Activated CD4-positive, CD25-positive, alpha-beta regulatory T cell treated with anti-CD3 and anti-CD28 coated beads, Interleukin-2, amount 50 U/mL, for 72 hours (primary cell): ENCODE data around the gene UQCC2.

ENCODE experiments used
- DNase-seq: peaks from one replicate; pipeline ENCODE4 v3.0.0; 2021

The UQCC2 gene

DNA sequence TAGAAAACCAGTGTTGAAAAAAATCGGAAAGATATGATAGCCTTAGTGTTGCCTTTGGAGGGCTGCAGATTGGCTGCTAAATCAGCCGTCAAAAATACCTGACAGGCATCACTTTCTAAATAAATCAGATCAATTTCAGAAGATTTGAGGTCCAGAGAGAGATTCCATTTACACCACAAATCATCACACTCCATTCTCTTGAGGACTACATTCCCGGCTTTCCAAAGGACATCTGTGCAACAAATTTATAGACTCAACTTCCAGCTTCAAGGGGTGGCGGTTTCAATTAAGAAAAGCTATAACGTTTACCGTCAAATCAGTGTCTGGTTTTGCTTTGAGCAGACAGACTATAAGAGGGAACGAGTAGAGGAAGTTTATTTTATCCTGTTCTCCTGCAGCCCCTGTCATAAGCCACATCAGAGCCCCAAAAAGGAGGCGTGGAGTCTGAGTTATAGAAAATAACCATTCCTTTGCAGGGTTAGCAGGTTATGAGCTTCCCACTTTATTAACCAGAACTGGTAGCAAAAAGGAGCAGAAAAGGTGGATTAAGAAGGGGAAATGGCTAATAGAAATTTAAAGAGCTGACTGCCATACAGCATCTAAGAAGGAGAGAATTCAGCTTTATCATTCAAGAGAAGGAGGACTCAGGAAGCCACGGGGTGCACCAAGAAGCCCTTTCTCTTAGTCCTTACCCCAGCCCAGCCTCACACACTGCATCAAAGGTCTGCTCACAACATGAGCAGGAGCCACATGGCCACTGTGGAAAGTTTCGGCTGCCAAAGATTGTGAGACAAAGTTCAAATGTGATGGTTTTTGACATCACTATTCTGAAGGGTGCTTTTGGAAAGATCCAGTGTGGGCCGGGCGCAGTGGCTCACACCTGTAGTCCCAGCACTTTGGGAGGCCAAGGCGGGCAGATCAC is 12.9 kb upstream of the UQCC2 start:
- DNase-seq: no peak

DNA sequence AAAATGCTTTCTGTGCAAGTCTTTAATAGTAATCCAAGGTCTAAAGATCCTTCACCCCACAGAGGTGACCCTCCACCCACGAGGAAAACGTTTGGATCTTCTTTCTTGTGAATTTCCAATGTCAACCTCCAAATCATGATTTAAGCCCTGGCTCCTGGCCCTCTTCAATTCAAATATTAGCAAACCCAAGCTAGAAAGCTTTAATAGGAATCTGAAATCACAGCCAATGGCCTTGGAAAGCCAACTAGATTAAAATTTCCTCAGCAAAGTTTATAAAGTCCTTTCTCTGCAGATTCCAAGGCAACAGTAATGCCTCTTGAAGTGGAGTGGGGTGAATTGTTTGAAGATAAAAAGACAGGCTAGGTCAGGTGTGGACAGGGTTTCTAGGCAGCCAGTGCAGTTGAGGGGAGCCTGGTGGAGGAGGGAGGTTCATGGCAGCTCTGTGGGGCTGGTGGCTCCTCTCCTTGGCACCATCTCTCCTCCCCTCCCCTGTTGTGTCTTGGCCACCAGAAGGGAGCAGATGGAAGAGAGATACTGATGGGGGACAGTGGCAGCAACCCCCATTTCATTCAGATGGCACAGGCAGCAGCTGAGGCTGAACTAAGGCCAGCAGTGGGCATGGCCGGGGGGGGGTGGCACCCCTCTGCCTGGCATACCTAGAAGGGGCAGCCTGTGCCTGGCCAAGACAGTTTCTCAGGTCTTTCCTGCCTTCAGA is 12.0 kb upstream of the UQCC2 start:
- DNase-seq: no peak

DNA sequence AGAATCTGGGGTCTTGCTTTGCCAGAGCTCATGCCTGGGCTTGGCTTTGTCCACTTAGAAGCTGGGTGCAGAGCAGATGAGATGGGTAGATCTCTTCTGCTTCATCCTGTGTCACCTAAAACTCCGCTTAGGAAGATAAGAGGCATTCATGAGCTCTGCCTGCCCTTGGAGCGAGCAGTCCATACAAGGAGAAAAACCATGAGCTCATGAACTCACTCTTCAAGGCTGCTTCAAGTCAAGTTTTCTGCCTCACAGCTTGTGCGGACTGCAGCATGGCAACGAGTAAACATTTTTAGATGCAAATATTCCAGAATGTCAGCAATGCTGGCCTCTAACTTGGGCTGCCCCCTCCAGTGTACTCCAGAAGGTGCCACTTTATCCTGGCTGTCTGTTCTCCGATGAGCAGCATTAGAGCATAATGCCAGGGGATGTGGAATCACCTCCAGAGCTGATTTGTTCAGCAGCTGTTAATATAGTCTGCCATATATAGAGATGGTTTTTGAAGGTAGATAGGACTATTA is 10.7 kb upstream of the UQCC2 start:
- no peak for DNase-seq

DNA sequence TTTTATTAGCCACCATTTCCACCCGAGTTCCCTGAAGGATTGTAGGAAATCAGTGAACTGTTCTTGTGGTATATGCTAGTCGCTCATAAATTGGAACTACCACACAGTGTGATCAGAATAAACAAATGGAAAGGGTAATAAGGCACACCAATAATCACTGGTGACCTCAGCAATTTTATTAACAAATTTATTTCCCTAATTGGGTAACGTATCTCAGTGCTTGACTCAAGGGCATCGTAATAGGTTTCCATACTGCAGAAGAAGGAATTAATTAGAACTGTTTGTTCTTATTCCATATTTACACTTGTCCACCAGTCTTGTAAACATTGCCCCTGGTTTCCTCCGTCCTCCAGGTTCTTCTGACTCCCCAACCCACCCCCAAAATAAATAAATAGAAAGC is 10.0 kb upstream of the UQCC2 start:
- no peak for DNase-seq

DNA sequence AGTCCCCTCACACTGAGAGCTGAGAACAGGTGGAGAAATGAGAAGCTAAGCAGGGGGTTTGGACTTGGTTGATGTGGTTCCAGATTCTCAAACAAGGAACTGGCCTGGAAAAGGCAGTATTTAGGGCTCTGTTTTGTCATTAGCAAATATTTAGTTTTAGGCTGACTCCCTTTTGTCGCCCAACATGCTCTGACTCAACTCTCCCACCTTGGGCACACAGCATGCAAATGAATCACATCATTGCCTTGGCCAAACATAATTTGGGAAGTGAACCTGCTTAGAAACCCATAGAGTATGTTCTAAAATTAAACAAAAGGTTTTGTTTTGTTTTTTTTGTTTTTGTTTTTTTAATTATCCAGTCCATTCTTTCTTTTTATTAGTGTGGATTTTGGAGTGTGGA is 9.5 kb upstream of the UQCC2 start:
- no peak for DNase-seq

DNA sequence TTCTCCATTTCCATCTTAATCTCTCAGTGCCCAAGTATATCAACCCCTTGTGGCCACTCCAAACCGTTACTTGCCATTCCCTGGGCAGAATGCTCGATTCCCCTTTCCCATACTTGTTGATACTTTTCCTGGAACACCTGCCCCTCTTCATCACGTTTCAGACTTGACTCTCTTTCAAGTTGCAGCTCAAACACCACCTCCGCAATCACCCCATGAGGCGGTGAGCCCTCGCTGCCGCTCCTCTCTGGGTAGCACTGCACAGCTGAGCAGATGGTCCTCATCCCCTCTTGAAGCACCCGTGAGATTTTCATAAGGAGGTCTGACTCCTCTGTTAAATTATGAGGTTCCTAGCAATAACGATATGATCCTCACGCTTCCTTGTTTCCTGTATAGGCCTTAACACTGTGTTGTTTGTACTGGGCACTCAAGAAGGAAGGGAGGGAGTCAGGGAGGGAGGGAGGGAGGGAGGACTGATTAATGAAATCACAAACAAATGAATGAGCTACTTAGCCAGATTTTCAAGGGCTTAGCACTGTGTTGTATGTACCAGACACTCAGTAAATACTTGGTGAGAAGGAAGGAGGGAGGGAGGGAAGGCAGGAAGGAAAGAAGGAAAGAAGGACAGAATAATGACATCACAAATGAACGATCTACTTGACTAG is 8.0 kb upstream of the UQCC2 start:
- no peak for DNase-seq

DNA sequence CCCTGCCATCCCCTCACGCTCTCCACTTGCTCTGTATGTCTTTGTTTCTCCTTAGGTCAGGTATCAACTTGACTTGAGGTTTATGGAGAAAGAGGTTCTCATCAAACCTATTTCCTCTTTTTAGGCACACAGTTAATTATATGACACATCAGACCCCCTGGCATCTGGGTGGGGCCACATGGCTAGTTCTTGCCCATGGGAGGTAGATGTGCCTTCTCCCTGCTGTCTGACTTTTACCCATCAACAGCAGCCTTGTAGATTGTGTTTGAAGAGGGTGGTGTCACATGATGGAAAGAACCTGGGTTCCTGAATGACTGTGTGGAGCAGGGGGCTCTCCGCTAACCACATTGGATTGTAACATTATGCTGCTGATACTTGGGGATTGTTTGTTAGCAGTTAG is 7.2 kb upstream of the UQCC2 start:
- DNase-seq: no peak

DNA sequence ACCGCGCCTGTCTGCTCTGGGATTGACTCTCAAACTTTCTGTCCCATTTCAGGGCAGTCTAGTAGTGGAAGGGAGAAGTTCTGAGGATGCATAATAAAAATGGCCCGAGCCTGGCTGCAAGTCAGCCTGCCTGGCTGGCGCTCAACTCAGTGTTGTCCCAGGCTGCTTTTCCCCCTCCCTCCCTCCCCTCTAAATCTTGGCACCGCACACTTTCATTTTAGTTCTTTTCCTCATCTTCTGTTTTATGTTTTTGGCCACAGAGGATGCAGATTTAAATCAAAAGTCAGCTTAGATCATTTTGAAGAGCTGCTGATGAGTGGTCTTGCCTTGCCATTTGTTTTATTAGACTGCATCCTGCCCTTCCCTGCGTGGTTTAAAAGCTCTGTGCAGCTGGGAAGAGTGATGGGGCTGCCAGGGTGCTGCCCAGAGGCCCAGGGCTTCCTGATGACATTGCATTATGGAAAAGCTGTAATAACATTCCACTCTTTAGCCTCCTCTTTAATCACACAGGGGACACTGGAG is 6.5 kb upstream of the UQCC2 start:
- DNase-seq: no peak

DNA sequence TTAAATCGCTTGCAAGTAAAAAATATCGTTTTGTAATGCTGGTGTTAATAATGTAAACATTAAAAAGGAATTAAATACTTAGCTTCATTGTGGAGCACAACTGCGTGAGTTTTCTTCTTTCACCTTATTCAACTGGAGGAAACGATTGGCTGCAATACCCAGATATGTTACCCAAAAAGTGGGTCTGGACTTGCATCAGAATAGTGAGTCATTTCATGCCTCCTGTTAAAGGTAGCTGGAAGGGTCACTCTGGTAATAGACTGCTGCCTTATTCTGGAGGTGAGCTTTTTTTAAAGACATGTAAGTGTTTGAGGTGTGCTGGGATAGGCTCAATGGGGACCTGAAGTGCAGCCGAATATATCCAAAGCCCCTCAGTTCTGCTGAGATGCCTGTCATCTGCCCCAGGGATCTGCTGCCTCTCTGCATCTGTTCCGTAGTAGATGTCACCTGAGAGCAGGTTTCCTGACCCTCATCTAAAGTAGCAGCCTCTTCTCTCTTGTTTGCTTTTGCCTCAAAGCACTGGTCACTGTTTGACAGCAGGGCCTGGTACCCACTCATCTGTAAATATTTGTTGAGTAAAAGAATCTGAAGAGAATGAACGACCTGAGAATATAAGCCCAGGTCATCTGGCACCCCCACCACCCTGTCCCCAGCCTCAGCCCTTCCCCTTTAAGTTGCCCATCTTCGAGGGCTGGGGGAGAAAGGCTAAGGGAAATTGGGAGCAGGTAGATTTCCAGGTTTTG is 5.6 kb upstream of the UQCC2 start:
- no peak for DNase-seq

DNA sequence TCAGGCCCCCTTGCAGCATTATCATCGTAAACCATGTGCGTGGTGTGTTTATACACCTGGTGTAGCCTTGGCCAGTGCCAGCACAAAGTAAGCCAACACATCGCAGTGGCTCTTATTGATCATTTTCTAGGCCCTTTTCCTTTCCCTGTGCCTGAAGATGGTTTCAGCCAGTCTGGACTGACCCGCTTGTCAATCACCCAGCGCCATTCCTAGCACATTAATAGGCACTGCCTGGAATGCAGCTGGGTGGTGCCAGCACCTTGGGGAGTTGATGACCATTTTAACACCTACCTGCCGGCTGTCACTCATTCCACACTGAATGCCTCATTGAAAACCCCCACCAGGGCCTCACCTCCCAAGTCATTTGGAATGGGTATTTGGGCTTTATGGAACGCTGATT is 4.9 kb upstream of the UQCC2 start:
- no peak for DNase-seq

DNA sequence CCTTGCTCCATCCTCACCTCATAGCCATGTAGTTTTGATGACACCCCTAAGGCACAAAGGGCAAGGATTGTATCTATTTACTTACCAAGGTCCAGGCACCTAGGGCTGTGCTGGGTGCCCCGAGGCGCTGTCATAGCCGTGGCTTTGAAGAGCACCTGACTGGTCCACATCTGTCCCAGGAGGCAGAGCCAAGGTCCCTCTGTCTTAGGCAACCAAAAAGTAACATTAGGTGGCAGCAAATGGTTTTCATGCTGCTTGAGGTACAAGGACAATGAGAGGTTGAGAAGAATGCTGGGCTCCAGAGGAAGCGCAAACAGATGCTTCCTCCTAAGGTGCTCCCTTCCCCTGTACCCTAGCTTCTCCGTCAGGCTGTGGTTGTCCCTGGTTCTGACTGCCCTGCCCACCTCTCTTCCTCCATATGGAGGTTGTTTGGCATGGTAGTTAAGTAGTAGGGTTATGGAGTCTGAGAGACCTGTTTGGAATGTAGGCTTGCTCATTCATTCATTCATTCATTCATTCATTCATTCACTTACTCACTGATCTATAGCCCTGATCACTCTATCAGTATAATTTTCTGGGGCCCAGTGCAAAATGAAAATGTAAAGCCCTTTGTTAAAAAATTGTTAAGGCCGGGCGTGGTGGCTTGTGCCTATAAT is 3.0 kb upstream of the UQCC2 start:
- DNase-seq: no peak

DNA sequence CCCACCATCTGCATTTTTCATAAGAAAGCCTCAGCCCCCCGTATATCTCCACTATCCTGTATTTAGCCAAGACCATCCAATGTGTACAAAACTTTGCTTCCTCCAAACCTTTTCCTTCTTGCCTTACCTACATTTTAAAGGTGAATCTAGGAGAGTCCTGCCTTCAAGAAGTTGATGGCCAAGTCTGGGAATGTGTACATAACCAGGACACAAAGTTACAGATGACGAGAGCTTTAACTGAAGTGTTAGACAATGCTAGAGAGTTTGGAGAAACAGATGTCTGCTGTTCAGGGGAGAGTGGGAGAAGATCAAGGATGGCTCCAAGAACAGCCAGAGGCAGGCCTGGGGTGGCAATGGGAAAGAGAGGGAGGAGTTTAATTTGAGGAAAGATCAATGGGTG is 2.3 kb upstream of the UQCC2 start:
- no peak for DNase-seq

DNA sequence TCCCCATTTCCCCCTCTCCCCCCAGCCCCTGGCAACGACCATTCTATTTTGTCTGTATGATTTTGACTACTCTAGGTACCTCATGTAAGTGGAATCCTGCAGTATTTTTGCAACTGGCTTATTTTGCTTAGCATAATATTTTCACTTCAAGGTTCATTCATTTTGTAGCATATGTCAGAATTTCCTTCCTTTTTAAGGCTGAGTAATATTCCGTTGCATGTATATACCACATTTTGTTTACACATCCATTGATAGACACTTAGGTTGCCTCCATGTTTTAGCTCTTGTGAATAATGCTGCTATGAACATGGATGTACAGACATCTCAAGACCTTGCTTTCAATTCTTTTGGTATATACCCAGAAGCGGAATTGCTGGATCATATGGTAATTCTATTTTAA is 1.4 kb upstream of the UQCC2 start:
- no peak for DNase-seq

DNA sequence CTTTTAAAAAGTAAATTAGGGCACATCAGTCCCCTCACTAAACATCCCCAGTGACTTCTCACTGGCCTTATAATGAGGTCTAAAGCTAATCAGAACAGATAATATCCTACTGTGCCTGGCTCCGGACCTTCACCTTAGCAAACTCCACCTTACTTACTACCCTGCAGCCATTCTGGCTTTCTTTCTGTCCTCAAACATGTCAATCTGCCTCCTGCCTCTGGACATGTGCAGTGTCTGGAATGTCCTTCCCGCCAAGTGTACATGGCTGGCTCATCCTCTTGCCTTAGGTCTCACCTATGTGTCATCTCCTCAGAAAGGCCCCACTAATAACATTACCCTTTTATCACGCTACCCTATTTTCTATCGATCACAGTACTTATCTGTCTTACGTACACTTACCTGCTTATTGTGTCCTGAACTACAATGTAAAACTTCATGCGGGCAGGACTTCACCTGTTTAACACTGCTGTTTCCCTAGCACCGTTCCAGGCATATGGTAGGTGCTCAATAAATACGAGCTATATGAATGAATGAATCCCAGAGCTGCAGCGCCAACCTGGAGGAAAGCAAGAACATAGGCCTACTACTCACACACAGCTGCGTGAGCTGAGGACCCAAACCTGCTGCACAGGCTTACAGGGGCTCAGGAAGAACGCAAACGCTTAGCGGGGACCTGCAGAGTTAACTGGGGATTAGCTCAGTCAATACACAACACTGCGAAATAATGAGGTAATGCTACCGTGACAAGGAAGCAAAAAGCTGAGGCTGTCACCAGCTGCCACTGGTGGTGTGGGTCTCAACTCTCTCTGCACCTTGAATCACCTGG is 991 bp downstream of the UQCC2 start:
- DNase-seq: no peak

DNA sequence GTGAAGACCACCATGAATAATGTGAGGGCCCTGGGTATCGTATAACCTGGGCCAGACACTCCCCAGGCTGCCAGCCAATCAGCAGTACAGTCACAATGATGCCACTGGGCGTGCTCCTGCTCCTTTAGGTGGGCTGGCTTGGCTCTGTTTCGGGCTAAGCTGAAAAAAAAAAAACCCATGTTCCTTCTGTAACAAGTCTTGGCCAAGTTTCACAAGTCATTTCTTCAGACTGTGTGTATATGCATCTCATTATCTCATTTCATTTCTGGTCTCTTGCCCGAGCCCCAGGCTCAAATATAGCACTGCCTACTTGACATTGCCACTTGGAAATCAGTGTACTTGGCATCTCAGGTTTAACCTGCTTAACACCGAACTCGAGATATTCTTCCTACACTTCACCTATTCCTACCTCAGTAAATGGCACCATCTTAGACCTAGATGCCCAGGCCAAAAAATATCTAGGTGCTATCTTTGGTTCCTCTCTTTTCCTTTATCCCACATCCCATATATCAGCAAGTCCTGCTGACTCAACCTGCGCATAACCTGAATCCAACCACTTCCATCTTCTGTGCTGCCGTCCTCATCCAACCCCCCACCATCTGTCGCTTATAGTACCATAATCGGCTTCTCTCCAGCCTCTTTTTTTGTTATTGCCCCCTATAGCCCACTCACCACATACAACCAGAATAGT is 1.8 kb downstream of the UQCC2 start:
- DNase-seq: no peak

DNA sequence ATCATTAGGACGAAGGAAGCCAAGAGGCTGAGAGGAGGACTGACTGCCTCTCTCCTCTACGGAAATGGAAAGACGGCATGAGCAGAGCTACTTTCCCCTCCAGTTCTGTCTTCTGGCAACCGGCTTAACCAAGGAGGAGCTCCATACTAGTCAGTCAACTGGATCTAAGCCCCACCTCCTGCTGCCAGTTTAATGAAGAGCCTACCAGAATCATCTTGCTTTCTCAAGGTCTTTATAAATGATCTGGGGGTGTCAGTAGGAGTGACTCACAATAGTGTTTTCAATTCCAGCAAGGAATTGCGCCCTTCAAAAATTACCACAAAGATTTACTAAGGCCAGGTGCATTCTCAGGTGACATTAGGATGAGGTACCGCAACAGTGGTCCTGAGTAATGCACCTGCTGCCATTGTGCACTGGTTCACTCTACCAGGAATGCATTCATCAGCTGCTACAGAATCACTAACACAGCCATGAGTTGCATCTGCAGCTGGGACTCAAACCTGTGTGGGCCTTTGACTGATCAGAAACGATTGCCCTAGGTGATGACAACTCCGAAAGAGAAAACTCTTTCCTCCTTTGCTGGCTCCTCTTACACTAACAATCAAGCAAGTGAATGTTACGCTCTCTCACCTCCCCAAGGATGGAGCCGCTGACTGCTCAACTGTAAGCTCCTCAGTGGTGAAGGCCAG is 2.8 kb downstream of the UQCC2 start:
- no peak for DNase-seq

DNA sequence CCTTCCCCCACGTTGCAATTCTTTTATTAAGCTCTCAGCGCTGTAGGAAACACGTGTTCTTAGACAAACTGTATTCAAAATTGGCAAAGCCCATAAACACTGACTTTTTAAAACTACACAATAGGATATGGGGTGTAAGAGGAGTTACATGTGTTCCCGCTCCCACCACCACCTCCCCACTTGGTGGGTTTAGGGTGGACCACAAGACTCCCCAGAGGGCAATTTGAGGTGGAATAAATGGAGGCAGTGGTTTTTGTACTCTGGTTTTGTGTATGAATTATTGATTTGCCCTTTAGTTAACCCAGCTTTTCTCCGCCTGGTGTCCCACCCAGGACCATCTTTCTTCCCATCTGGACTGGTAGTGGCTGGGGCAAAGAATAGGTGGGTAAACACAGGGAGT is 3.7 kb downstream of the UQCC2 start:
- DNase-seq: no peak

DNA sequence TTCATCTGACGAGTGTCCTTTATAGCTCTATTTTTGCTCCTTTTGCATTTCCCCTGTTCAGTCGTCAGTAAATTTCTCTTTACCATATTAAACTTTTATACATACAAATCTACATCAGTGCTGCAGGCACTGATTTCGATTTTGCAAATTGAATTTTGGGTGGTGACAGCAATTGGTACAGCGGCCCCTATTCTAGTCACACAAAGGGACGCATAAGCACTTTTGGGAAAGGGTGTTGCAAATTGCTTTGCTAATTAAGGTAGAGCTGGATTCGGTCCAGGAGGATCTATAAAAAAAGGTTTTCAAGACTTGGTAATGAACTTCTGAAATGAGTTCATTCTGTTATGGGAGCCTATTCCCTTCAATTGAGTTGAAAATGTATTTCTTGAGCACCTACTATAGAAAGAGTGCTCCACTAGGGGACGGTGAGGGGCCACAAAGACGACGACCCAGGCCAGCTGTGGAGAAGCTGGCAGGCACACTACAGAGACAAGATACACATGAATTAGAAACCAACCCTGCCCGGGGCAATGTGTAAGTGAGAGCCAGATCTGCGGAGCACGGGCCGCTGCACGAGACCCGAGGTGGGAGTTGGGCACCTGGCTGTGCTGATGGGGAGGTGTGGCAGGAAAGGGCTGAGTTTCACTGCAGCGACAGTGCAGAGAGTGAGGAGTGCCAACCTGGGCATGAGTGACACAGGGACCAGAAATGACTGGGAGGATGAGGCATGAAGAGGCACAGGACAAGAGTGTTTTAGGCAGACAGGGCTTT is 5.4 kb downstream of the UQCC2 start:
- DNase-seq: no peak

DNA sequence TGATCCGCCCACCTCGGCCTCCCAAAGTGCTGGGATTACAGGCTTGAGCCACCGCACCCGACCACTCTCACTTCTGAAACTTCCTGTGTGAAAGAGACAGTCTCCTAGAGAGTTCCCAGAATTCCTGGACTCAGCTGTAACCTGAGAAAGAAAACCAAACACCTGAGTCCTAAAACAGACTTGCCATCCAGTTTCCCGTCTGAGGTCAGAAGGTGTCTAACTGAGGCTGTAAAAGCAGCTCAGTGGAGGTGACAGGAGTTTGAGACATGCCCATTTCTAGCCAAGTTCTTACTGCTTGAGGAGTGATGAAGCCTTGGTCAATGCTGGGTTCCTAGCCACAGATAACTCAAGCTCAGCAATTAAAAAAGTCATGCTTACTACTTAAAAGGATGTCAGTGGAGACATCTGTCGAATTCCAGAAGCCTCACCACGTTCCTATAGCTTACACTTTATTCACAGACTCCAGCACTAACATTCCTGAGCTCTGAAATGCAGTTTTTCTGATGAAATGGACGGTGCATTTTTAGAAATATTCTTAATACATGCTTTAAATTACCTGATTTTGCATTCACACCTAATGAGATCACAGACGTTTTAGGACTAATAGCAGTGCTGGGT is 6.1 kb downstream of the UQCC2 start:
- DNase-seq: no peak
